HG03103 (cell line): ENCODE measurements around the gene MSX2.
"Not testable (repeated sequence)": the region's sequence is repeated elsewhere in the genome, so short reads cannot be mapped to it uniquely, and the experiment has no call there.

ENCODE experiments used
- ATAC-seq: cut with Tn5 transposase; IDR thresholded peaks from one replicate; pipeline ENCODE4 v1.9.1; 2021; ENCODE audit warnings: low read depth; ENCODE audit not compliant: unreplicated experiment

The MSX2 gene

DNA sequence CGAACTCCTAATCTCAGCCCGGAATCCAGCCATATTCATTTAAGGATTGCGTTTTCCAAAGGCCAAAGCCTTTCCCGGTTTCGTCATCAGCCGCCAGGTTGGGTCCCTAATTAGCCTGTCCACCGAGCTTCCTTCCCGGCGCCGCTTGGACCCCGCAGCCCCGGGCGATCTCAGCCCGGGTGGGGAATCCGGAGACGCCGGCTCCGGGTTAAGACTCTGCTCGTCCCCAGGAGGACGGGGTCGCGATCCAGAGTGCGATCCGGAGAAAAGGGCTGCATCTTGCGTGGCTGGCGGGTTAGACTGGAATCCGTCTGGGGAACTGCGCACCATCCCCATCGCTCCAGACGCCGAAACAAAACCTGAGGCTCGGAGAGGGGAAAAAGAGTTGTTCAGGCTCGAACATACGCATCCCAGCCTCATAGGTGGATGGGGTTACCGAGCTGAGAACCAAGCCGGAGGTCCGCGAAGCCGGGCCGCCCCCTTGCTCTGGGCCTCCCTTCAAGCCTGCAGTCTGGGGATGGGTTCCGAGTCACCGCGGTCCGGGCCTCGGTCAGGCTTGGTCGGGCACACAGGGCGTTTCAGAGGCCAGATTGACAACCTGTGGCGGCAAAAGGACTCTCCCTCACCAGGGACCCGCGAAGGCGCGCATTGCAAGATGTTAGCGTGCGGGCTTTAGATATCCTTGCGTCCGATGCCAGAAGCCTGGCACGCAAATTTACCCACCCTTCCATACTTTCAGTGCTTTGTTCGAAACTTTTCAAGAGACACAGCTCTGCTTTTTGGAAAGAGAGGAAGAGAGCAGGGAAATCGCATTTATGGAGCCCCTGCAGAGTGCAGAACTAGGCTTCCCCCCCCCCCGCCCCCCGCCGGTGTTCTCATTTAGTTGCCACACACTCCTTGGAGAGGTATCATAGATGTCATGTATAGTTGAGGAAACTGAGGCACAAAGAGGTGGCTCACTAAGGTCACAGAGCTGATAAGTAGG lies 7.9 kb downstream of the MSX2 start:
- ATAC-seq, result no peak

DNA sequence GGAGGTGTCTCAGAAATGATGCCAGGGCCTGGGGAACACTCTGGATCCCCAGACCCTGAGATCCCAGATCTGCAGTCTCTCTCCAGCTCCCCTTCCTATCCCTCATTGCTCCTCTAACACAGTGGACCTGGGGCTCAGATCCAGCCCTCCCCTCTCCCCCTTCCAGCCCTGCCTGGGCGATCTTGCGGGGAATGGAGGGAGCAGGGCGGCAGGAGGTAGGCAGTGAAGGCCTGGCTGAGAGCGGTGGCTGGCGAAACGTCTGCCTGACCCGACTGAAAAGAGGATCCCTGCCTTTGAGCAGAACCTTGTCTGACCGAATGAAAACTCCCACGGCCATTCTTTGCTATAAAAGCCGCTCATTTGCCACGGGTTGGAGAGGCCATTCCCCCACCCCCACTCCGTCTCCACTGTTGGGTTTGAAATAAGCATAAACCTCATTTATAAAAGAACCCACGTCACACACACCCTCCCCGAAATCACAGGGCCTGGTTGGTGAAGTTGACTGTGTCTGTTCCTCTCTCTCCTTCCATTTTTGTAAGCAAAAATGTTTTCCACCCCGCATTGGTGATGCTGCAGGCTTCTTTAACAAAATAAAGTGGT lies 8.8 kb downstream of the MSX2 start:
- ATAC-seq, result no peak

DNA sequence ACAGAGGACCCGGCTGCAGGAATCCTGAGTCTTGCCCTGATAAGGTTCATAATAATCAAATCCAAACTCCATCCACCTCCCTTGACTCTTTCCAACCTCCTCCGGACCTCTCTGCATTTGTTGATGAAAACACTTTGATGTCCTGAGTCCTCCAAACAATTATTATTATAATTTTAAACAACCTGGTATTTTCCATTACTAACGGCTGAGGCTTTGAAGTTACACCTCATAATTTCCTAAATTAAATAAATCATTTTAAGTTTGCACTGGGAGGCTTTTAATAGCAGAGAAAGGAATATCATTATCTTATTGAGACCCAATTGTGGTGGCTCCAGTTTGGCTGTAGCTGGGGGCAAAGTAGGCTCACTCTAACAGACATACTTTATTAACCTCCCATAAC lies 9.5 kb downstream of the MSX2 start:
- ATAC-seq, result no peak

GRCh38 chr5:174734571-174735497 lies 10.5 kb downstream of the MSX2 start:
- ATAC-seq, result no peak

GRCh38 chr5:174735498-174736330 lies 11.3 kb downstream of the MSX2 start:
- ATAC-seq, result no peak

GRCh38 chr5:174736331-174736721 lies 11.9 kb downstream of the MSX2 start:
- no peak for ATAC-seq

DNA sequence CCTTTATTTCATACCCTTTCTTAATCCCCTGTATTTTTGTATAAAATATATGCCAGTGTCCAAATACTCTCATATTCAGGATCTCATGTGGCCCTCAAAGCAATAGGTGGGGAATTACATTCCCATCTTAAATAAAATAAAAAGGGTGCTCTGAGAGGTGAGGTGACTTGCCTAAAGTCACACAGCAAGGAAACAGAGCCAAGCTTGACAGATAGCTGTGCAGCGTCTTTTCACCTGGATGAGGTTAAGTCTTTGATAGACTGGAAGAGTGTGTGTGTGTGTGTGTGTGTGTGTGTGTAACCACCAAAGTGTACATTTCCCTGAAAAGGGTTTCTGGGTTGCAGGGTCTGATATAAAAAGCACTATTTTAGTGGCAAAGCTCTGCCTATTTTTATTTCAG lies 12.4 kb downstream of the MSX2 start:
- no peak for ATAC-seq

DNA sequence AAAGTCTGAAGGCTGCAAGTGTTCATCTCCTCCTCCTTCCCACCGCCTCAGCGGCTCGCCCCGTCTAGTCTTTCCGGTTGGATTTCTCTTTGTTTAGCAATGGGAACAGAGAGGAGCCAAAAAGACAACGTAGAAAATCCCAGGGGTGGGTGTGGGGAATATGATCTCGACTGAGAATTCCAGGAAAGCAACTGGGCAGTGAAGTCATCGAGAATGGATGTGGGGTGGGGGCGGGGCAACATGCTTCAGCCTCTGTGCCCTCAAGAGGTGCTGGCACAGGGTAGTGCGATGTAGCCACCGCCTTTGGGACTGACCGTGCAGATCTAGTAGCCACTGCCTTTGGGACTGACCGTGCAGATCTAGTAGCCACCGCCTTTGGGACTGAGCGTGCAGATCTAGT lies 12.9 kb downstream of the MSX2 start:
- no peak for ATAC-seq

DNA sequence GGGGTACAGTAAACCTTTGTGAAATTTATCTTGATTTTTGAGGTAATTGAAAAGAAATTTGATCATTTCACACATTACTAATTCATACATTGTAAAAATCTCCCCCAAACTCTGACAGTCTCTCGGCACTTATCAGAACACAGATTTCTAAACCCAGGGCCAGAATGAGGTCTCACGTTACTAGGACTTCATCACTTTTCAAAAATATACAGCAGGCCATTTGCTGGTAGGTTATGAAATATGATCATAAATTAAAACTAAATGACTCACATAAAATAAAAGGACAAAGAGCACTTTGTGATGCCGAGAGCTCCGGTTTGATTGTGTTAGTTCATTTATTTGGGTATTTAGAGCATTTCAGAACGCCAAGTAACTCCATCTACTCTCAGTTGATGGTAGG lies 17.0 kb downstream of the MSX2 start:
- ATAC-seq, result no peak

- no peak for ATAC-seq
Measured at GRCh38 chr5:174744896-174745295, 20.5 kb downstream of the MSX2 start.

GRCh38 chr5:174745590-174746103 lies 21.3 kb downstream of the MSX2 start:
- no peak for ATAC-seq

DNA sequence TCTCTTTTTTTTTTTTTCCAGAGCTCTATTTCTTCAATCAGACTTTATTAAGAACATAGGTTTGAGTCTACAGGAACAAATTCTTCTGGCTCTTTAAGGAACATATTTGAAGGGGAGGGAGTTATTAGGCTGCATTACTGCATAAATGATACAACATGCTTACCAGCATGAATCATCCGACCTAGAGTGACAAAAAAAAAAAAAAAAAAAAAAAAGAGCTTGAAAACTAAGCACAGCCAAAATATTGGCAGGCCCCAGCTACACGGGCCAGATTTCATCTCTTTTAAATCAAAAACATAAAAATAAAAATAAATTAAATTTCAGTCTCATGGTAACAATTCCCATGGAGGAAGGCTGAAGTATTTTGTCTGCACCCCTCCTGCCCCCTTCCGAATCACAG lies 26.3 kb downstream of the MSX2 start:
- no peak for ATAC-seq

- ATAC-seq, result no peak
Measured at GRCh38 chr5:174751154-174752000, 27.0 kb downstream of the MSX2 start.

GRCh38 chr5:174752121-174752520 lies 27.7 kb downstream of the MSX2 start:
- ATAC-seq, result no peak

DNA sequence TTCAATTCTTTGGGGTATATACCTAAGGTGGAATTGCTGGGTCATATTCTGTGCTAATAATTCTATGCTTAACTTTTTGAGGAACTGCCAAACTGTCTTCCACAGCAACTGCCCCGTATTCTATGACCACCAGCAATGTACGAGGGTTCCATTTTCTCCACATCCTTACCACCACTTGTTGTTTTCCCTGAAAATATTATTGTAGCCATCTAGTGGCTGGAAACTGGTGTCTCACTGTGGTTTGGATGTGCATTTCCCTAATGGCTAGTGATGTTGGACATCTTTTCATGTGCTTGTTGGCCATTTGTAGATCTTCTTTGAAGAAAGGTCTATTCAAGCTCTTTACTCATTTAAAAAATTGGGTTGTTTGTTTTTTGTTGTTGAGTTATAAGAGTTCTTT lies 30.7 kb downstream of the MSX2 start:
- no peak for ATAC-seq

DNA sequence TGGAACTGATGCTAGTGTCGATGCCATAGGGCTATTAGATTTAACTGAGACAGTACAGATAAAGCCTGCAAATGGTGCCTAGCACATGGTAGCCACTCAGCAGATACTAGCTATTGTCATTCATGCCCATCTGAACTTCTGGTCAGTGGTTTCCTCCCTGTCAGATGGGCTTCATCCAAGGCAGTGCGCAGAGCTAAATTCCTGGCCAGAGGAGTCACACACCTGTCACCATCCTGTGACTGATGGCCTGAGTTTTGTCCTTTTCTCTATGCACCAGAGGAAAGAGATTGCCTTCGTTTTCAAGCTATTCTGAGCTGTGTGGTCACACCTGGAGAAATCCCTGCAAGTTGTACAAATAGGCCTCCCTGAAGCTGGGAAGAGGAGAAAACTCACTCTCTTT lies 34.7 kb downstream of the MSX2 start:
- ATAC-seq, result no peak

DNA sequence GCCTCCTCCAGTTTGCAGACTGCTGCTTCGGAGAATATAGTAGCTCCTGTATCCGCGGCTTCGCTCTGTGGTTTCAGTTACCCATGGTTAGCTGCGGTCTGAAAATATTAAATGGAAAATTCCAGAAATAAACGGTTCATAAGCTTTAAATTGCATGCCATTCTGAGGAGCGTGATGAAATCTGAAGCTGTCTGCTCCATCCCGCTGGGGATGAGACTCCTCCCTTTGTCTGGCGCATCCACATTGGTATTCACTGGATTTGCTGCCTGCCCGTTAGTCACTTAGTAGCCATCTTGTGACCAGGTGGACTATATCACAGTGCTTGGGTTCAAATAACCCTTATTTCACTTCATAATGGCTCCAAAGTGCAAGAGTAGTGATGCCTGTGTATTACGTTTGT lies 36.3 kb downstream of the MSX2 start:
- ATAC-seq, result no peak

GRCh38 chr5:174761341-174761740 lies 37.0 kb downstream of the MSX2 start:
- not testable (repeated sequence) for ATAC-seq

GRCh38 chr5:174764309-174764708 lies 39.9 kb downstream of the MSX2 start:
- no peak for ATAC-seq
